G401.6 (cell line): ENCODE results near the gene ITPK1.

ENCODE experiments used
- FAIRE-seq: peaks from 2 replicates; lab custom pipeline; 2012; peaks lifted over from hg19 to GRCh38; lab: Jason Lieb, UNC

Gene ITPK1

DNA sequence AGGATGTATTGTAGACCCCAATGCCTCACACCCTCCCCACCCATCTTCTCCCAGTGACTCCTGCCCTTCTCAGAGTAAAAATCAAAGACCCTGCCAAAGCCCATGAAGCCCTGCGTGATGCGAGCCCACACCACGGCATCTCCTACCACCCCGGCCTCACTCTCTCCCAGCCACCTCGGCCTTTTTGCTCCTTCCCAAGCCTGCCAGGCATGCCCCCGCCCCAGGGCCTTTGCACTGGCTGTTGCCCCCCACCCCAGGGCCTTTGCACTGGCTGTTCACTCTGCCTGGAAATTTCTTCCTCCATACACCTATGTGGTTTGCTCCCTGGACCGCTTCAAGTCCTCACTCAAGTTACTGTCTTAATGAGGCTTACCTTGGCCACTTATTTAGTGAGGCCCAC, 197.8 kb downstream of the ITPK1 start:
- no peak for FAIRE-seq

DNA sequence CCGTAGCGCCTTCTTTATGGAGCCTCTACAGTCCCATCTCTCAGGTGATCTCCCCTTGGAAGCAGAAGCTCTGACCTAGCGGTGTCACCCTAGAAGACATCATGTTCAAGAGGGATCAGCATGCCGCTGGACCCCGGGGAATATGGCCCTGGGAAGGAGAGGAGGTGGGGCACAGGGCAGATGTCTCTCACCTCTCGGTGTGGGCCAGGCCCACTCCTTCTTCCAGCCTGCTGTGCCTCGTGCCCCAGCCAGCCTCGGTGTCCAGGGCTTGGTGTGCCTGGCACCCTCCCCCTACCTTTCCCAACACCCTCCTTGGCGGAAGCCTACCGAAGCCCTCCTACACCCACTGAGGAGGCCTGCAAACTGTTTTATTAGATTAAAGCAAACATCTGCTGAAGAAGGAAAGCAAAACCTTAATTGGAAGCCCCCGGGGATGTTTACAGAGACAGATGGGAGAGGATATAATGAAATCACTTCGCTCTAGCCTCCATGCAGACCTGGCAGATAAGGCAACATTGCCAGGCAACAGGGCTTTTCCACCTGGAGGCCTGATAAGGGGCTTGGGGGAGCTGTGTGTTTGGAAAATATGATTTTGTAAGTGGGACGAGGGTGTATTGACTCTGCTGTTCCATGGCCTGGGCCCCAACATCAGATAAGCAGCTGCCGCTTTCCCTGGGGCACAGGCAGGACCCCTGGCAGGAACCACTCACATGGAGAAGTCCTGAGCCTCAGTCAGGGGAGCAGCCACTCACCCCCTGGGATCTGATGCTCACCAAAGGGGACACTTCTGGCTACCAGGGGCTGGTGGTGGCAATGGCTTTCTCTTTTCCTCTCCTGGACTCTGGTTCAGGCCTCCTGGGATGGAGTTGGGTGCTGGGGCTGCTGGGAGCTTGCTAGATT, 198.4 kb downstream of the ITPK1 start:
- no peak for FAIRE-seq

DNA sequence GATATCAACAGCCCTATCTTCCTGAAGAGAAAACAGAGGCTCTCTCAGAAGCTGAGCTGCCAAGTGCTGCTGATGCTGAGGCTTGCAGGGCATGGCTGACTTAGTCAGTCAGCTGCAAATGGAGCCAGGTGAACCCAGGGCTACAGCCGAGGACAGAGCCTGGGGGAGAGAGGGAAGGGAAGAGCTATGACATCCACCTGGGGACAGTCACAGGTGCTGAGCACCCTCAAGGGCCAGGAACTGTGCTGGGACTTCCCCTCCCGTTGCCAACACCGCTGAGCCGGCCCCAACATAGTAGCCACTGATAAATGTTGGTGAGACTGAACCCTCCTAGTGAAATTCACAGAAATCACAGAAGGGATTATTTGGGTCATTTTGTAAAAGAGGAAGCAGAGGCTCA, 199.5 kb downstream of the ITPK1 start:
- no peak for FAIRE-seq

GRCh38 chr14:92914087-92914656, 201.6 kb downstream of the ITPK1 start:
- no peak for FAIRE-seq

DNA sequence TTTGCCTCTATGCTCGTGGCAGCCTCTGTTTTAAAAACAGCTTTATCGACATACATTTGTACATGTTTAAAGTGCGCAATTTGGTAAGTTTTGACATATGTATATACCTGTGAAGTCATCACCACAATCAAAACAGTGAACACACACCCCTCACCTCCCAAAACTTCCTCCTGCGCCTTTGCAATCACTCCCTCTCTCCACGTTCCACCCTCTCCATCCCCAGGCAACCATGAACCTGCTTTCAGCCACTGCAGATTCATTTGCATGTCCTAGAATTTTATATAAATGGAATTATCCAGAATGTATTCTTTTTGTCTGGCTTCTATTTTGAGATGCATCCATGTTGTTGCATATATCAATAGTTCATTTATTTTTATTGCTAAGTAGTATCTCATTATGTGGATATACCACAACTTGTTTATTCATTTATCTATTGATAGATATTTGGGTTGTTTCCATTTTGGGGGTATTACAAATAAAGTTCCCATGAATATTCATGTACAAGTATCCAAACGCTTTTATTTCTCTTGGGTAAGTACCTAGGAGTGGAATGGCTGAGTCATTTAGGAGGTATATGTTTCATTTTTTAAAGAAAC, 208.3 kb downstream of the ITPK1 start:
- no peak for FAIRE-seq

DNA sequence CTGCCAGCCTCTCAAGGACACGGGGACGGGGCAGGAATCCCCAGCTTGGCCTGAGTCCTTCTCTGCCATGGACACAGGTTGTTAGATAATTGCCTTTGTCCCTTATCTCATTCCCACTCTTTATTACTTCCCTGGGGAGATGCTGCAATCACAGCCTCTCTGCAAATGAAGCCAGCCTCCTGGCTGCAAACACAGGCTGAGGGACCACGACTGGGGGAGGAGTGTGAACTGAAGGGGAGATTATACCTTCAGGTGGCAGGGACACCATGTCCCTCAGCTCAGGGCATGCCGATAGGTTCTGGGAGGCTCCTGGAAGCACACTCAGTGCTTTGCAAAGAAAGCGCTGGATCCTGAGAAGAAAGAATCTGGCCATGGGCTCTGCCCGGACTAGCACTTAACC, 208.9 kb downstream of the ITPK1 start:
- FAIRE-seq = no peak

- no peak for FAIRE-seq
Measured at GRCh38 chr14:92906420-92906819, 209.3 kb downstream of the ITPK1 start.

- no peak for FAIRE-seq
Measured at GRCh38 chr14:92905667-92906066, 210.1 kb downstream of the ITPK1 start.

DNA sequence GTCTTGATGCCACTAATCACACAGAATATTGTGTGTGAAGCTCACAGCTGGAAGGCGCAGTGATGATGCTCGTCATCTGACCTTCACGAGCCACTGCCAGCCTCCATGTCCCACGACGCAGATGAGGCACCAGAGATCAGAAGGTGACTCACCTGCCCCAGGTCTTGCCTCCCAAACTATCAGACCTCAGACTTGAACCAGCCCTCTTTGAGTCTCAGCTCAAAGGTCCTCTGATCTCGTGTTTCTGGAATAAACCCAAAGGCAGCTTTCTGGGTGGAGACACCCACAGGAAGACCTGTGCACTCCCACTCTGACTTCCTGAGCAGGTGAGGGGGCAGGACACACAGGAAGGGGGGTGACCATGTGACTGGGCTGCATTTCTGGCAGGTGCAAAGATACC, 212.4 kb downstream of the ITPK1 start:
- FAIRE-seq = no peak

- no peak for FAIRE-seq
Measured at GRCh38 chr14:92902726-92903125, 213.0 kb downstream of the ITPK1 start.

GRCh38 chr14:92902191-92902590, 213.5 kb downstream of the ITPK1 start:
- no peak for FAIRE-seq

- FAIRE-seq = no peak
Measured at GRCh38 chr14:92900660-92901059, 215.1 kb downstream of the ITPK1 start.

GRCh38 chr14:92898566-92899131, 217.1 kb downstream of the ITPK1 start:
- FAIRE-seq = no peak

- FAIRE-seq = no peak
Measured at GRCh38 chr14:92897922-92898565, 217.7 kb downstream of the ITPK1 start.

- no peak for FAIRE-seq
Measured at GRCh38 chr14:92895352-92895878, 220.3 kb downstream of the ITPK1 start.

- FAIRE-seq = no peak
Measured at GRCh38 chr14:92892589-92892988, 223.1 kb downstream of the ITPK1 start.

GRCh38 chr14:92890830-92891588, 224.7 kb downstream of the ITPK1 start:
- FAIRE-seq = no peak

GRCh38 chr14:92888896-92889295, 226.8 kb downstream of the ITPK1 start:
- no peak for FAIRE-seq

DNA sequence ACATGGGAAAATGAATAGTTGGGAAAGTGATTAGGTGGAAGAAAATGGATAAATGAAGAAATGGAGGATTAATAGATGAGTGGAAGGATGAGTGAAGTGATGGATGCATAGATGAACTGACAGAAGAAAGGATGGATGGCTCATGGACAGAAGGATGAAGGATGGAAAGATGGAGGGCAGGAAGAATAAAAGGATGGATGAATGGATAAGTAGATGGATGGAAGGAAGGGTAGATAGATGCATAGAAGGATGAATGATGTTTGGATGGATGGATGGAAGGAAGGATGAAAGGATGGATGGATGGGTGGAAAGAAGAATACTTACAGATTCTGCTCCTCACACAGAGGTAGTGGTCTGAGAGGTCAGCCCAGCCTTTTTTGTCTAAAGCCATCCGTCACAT, 228.6 kb downstream of the ITPK1 start:
- no peak for FAIRE-seq
